WTC11 (cell line): Measurements from ENCODE around the gene LRRFIP1.

Experiments
- CTCF ChIP-seq: fragments of 200-600 bp; IDR thresholded peaks from 2 replicates; pipeline ENCODE4 v1.8.0; 2022; ENCODE audit warnings: antibody characterized with exemption
- E2F1 ChIP-seq: sonication (generic); formaldehyde crosslinking; IDR thresholded peaks from 2 replicates; pipeline ENCODE4 v1.8.0; 2022; ENCODE audit warnings: mild to moderate bottlenecking, missing genetic modification reagents
- NFE2L1 ChIP-seq: sonication (generic); formaldehyde crosslinking; IDR thresholded peaks from 2 replicates; pipeline ENCODE4 v1.8.1; 2023; ENCODE audit warnings: missing genetic modification reagents
- USF1 ChIP-seq: sonication (generic); formaldehyde crosslinking; IDR thresholded peaks from 2 replicates; pipeline ENCODE4 v1.8.0; 2022; ENCODE audit warnings: mild to moderate bottlenecking, missing genetic modification reagents

GRCh38 chr2:237593036-237593435, 34.4 kb upstream of the LRRFIP1 start:
- TF ChIP-seq CTCF (no peak), NFE2L1 (no peak), USF1 (CRISPR knock-in tag) (no peak), E2F1 (CRISPR knock-in tag) (no peak)
